Transverse colon (tissue), 4 donors: ENCODE measurements around the gene SIGLECL1.

Source experiments
- CTCF ChIP-seq, 5 experiments: fragments of 200-600 bp in 3 of 5; fragments of 450-650 bp in 2 of 5; sonication (generic) in 3 of 5; IDR thresholded peaks; 1 replicate in 2 of 5; 2 replicates in 3 of 5; pipeline ENCODE4 v1.5.1; 2016 to 2017; ENCODE audit warnings: antibody characterized with exemption in 5 of 5, inconsistent platforms in 3 of 5, mild to moderate bottlenecking in 2 of 5, moderate library complexity in 1 of 5
- EP300 ChIP-seq: sonication (generic); formaldehyde crosslinking; IDR thresholded peaks from one replicate; pipeline ENCODE4 v1.6.1; 2017; ENCODE audit warnings: antibody characterized with exemption, low read depth
- POLR2A ChIP-seq: fragments of 450-650 bp; IDR thresholded peaks from one replicate; pipeline ENCODE4 v1.6.1; 2016; ENCODE audit warnings: antibody characterized with exemption, mild to moderate bottlenecking, moderate library complexity
- POLR2AphosphoS5 ChIP-seq, 3 donors: sonication (generic); formaldehyde crosslinking; IDR thresholded peaks; one replicate each; pipeline ENCODE4 v1.6.1; 2016; ENCODE audit warnings: antibody characterized with exemption in 3 of 3

GRCh38 chr19:51203916-51204315 lies 47.0 kb upstream of the SIGLECL1 start:
- TF ChIP-seq CTCF (IDR thresholded peaks at IDR 0.05) (no peak), POLR2AphosphoS5 (IDR thresholded peaks at IDR 0.05) (no peak), POLR2A (no peak), EP300 (no peak)
